Fibroblast of villous mesenchyme (primary cell): Measurements from ENCODE around the gene CACNA1G. TPM values are rescaled to one million over a fixed set of nuclear protein-coding genes. Genes with fewer than 3 reads are reported as not detected.

Source experiments
- DNase-seq: peaks from one replicate; pipeline ENCODE4 v3.0.0-alpha.2; 2010; ENCODE audit warnings: low read depth
- H3K4me3 ChIP-seq: 2 replicates; pipeline ENCODE4 v1.5.1; 2011; ENCODE audit warnings: low read depth, mild to moderate bottlenecking, low read length
- total RNA-seq: library from RNA; depleted of rRNA; stranded (reverse); fragments of >200 nt; gene quantifications from 2 replicates; pipeline ENCODE4 v1.2.3, GENCODE V29; 2012
- TF ChIP-seq, protein P1 (sequence below): IDR thresholded peaks from 2 replicates; pipeline ENCODE4 v1.5.1; 2012; ENCODE audit warnings: low read depth, mild to moderate bottlenecking, low read length; ENCODE audit not compliant: insufficient read depth

CACNA1G gene
- total RNA-seq, 1 donor: 0.43 TPM

DNA sequence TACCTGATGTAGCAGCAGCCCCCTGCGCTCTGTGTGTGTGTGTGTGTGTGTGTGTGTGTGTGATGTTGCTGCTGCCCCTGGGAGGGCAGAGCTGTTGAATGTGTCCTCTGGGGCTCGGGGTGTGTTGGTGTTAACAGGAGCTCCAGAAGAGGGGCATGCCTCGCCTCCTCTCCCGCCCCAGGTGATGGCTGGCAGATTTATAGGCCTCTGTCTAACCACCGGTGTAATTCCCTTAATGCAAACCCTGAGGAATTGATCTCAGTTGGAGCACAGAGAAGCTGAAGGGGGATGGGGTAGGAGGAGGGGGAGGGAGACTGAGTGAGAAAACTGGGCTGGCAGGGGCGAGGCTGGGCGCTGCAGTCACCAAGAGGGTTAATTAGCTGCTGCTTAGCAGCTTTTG is 10.0 kb downstream of the CACNA1G start:
- DNase-seq: no peak
- H3K4me3 ChIP-seq: no peak overlapping the region
- TF ChIP-seq, protein P1, sequence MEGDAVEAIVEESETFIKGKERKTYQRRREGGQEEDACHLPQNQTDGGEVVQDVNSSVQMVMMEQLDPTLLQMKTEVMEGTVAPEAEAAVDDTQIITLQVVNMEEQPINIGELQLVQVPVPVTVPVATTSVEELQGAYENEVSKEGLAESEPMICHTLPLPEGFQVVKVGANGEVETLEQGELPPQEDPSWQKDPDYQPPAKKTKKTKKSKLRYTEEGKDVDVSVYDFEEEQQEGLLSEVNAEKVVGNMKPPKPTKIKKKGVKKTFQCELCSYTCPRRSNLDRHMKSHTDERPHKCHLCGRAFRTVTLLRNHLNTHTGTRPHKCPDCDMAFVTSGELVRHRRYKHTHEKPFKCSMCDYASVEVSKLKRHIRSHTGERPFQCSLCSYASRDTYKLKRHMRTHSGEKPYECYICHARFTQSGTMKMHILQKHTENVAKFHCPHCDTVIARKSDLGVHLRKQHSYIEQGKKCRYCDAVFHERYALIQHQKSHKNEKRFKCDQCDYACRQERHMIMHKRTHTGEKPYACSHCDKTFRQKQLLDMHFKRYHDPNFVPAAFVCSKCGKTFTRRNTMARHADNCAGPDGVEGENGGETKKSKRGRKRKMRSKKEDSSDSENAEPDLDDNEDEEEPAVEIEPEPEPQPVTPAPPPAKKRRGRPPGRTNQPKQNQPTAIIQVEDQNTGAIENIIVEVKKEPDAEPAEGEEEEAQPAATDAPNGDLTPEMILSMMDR: no peak

DNA sequence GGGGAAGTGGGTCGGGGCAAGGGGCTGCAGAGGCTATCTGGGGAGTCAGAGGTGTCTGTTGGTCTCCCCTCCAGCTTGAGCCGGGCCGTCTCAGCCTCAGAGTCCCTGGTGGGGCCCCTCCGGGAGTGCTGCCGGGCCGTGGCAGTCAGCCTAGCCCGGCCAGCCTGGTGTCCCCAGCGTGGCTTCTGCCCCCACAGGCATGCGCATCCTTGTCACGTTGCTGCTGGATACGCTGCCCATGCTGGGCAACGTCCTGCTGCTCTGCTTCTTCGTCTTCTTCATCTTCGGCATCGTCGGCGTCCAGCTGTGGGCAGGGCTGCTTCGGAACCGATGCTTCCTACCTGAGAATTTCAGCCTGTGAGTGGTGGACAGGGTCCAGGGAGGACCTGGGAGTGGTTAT is 11.2 kb downstream of the CACNA1G start:
- DNase-seq: no peak
- TF ChIP-seq, protein P1: no peak
- H3K4me3 ChIP-seq: no peak overlapping the region

DNA sequence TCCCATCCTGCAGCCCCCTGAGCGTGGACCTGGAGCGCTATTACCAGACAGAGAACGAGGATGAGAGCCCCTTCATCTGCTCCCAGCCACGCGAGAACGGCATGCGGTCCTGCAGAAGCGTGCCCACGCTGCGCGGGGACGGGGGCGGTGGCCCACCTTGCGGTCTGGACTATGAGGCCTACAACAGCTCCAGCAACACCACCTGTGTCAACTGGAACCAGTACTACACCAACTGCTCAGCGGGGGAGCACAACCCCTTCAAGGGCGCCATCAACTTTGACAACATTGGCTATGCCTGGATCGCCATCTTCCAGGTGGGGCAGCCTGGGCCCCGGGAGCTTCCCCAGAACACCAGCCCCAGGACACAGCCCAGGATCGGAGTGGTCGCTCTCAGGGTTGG is 12.0 kb downstream of the CACNA1G start:
- TF ChIP-seq, protein P1: no peak
- H3K4me3 ChIP-seq: no peak overlapping the region
- no peak for DNase-seq

DNA sequence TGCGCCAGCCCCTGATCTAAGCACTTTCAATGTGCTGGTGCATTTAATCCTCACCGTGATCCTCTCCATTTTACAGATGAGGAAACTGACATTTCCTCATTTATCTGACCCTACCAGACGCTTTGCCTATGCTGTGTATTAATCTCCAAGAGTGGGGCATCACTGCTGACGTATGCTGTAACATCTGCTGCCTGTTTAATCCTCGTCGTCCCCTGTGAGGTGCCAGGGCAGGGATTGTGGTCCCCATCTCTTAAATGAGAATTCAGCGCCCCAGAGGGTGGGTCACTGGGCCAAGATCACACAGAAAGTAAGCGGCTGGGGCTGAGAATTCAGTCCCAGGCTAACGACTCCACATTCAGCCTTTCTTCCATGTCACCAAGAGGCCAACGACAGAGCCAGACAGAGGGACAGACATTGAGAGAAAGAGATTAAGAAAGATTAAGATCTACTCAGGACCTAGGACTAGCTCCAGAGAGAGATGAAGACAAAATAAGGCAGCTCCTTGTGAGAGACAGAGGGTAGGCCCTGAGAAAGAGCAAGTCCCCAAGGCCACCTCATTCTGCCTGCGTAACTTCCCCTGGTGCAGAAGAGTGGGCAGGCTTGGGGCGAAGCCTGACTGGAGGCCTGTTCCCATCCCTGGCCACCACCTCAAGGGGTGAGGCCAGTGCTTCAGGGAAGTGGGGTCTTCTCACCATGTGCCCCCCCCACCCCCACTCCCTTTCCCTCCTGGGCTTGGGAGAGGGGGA is 13.5 kb downstream of the CACNA1G start:
- TF ChIP-seq, protein P1: no peak
- DNase-seq: no peak
- H3K4me3 ChIP-seq: no peak overlapping the region

DNA sequence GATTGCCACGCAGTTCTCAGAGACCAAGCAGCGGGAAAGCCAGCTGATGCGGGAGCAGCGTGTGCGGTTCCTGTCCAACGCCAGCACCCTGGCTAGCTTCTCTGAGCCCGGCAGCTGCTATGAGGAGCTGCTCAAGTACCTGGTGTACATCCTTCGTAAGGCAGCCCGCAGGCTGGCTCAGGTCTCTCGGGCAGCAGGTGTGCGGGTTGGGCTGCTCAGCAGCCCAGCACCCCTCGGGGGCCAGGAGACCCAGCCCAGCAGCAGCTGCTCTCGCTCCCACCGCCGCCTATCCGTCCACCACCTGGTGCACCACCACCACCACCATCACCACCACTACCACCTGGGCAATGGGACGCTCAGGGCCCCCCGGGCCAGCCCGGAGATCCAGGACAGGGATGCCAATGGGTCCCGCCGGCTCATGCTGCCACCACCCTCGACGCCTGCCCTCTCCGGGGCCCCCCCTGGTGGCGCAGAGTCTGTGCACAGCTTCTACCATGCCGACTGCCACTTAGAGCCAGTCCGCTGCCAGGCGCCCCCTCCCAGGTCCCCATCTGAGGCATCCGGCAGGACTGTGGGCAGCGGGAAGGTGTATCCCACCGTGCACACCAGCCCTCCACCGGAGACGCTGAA is 15.2 kb downstream of the CACNA1G start:
- H3K4me3 ChIP-seq: no peak overlapping the region
- TF ChIP-seq, protein P1: no peak
- DNase-seq: no peak

DNA sequence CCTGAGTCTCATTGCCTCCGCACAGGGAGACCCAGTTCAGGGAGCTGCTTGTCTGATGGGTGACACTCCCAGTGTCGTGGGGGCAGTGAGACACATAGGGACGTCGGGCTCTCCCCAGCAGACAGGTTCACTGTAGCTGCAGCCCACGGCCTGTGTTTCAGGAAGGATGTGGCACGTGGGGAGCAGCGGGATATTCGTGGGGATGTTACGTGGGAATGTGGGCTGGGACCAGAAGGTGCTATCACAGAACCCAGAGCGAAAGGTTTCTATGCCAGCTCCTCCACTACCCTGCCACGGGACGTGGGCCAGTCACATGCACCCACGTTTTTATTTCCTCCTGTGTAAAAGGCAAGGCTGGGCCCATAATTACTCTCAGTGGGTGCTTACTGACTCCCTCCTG is 16.3 kb downstream of the CACNA1G start:
- no peak for DNase-seq
- H3K4me3 ChIP-seq: no peak overlapping the region
- TF ChIP-seq, protein P1: no peak
